ENCODE measurements around the gene PLPPR2. TPM values are rescaled to one million over a fixed set of nuclear protein-coding genes. Genes with fewer than 3 reads are reported as not detected.

The PLPPR2 gene
- total and polyA plus RNA-seq, 2 experiments from 2014 or later: 25.9 to 41.7 TPM

- Histone ChIP-seq H3K79me2 (no peaks in the 10 kb centered on the region), H3K4me2 (no peak overlapping the region), H3K9me3 (ENCODE audit: low read depth) (no peaks in the 10 kb centered on the region), H2AFZ (no peak overlapping the region), H3K27me3 (no peaks in the 10 kb centered on the region), H3K4me3 (no peak overlapping the region), H3K36me3 (replicated peaks; ENCODE audit: insufficient read depth, low read depth) (no peaks in the 10 kb centered on the region), H4K20me1 (ENCODE audit: insufficient read depth, poor library complexity, severe bottlenecking) (no peaks in the 10 kb centered on the region), H3K9me2 (replicated peaks; ENCODE audit: insufficient read depth) (no peaks in the 10 kb centered on the region), H3K27ac (peak overlapping the region; percentile 81), H3K4me1 (ENCODE audit: insufficient read depth) (peaks cover 31% of the 10 kb centered on the region)
- no peak for DNase-seq (ENCODE audit: low spot score)
- 84% methylated on average over 14 of the region's 14 CpGs for WGBS (ENCODE audit: low lambda C conversion rate, missing lambda C conversion rate)
- no peak for TF ChIP-seq EZH2phosphoT487 (IDR thresholded peaks at IDR 0.05; ENCODE audit: low read depth, severe bottlenecking, unreplicated experiment)
- TF ChIP-seq CTCF (IDR thresholded peaks at IDR 0.05; ENCODE audit: poor library complexity): no peak
- no peak for TF ChIP-seq EZH2 (IDR thresholded peaks at IDR 0.05; ENCODE audit: borderline replicate concordance)
Observed at GRCh38 chr19:11321191-11322126, 33.8 kb upstream of the PLPPR2 start.

- Histone ChIP-seq H3K9me2 (replicated peaks; ENCODE audit: insufficient read depth) (no peaks in the 10 kb centered on the region), H3K79me2 (no peaks in the 10 kb centered on the region), H3K36me3 (replicated peaks; ENCODE audit: insufficient read depth, low read depth) (no peaks in the 10 kb centered on the region), H3K4me1 (ENCODE audit: insufficient read depth) (peaks cover 31% of the 10 kb centered on the region), H3K9me3 (ENCODE audit: low read depth) (no peaks in the 10 kb centered on the region), H3K27ac (peak overlapping the region; percentile 81), H3K4me2 (peak overlapping the region; percentile 21), H4K20me1 (ENCODE audit: insufficient read depth, poor library complexity, severe bottlenecking) (no peaks in the 10 kb centered on the region), H3K27me3 (no peaks in the 10 kb centered on the region), H2AFZ (no peak overlapping the region), H3K4me3 (no peak overlapping the region)
- no peak for TF ChIP-seq EZH2 (IDR thresholded peaks at IDR 0.05; ENCODE audit: borderline replicate concordance)
- no peak for TF ChIP-seq CTCF (IDR thresholded peaks at IDR 0.05; ENCODE audit: poor library complexity)
- TF ChIP-seq EZH2phosphoT487 (IDR thresholded peaks at IDR 0.05; ENCODE audit: low read depth, severe bottlenecking, unreplicated experiment): no peak
- no peak for DNase-seq (ENCODE audit: low spot score)
- 32% methylated on average over 7 of the region's 7 CpGs for WGBS (ENCODE audit: low lambda C conversion rate, missing lambda C conversion rate)
Observed at GRCh38 chr19:11322269-11323024, 32.8 kb upstream of the PLPPR2 start.

- H3K9me2 ChIP-seq (replicated peaks; ENCODE audit: insufficient read depth): no peaks in the 10 kb centered on the region
- WGBS (ENCODE audit: low lambda C conversion rate, missing lambda C conversion rate): 75% methylated on average over 5 of the region's 5 CpGs
- H3K27me3 ChIP-seq: no peaks in the 10 kb centered on the region
- peaks cover 31% of the 10 kb centered on the region for H3K4me1 ChIP-seq (ENCODE audit: insufficient read depth)
- H3K36me3 ChIP-seq (replicated peaks; ENCODE audit: insufficient read depth, low read depth): no peaks in the 10 kb centered on the region
- TF ChIP-seq EZH2 (IDR thresholded peaks at IDR 0.05; ENCODE audit: borderline replicate concordance) (no peak), EZH2phosphoT487 (IDR thresholded peaks at IDR 0.05; ENCODE audit: low read depth, severe bottlenecking, unreplicated experiment) (no peak), CTCF (IDR thresholded peaks at IDR 0.05; ENCODE audit: poor library complexity) (no peak)
- no peak overlapping the region for H3K4me3 ChIP-seq
- H3K4me2 ChIP-seq: peak overlapping the region; percentile 65
- no peaks in the 10 kb centered on the region for H4K20me1 ChIP-seq (ENCODE audit: insufficient read depth, poor library complexity, severe bottlenecking)
- H3K79me2 ChIP-seq: no peaks in the 10 kb centered on the region
- H3K27ac ChIP-seq: peak overlapping the region; percentile 81
- H2AFZ ChIP-seq: no peak overlapping the region
- DNase-seq (ENCODE audit: low spot score): no peak
- no peaks in the 10 kb centered on the region for H3K9me3 ChIP-seq (ENCODE audit: low read depth)
Observed at GRCh38 chr19:11323601-11324078, 31.6 kb upstream of the PLPPR2 start.

All from hepatocyte (in vitro differentiated cells).